Neural progenitor cell (in vitro differentiated cells): ENCODE measurements around the gene ATXN7L1. TPM values are rescaled to one million over a fixed set of nuclear protein-coding genes. Genes with fewer than 3 reads are reported as not detected.

ENCODE experiments used
- DNase-seq: peaks from one replicate; pipeline ENCODE4 v3.0.0-alpha.2; 2016; ENCODE audit warnings: low spot score
- H2AFZ ChIP-seq: fragments of 200-600 bp; sonication (generic); replicated peaks from 2 replicates; pipeline ENCODE4 v1.6.1; 2016; ENCODE audit warnings: antibody characterized with exemption
- H3F3A ChIP-seq: fragments of 200-600 bp; sonication (generic); 2 replicates; pipeline ENCODE4 v1.6.1; 2016; ENCODE audit warnings: antibody characterized with exemption, low read depth
- H3K27ac ChIP-seq: fragments of 200-600 bp; sonication (generic); 2 replicates; pipeline ENCODE4 v1.5.1; 2016; ENCODE audit warnings: mild to moderate bottlenecking
- H3K27me3 ChIP-seq: fragments of 200-600 bp; sonication (generic); 2 replicates; pipeline ENCODE4 v1.6.1; 2016; ENCODE audit warnings: mild to moderate bottlenecking, moderate library complexity
- H3K36me3 ChIP-seq: fragments of 200-600 bp; sonication (generic); 2 replicates; pipeline ENCODE4 v1.5.1; 2016
- H3K4me1 ChIP-seq: fragments of 200-600 bp; sonication (generic); 2 replicates; pipeline ENCODE4 v1.6.1; 2016; ENCODE audit warnings: mixed run types
- H3K4me2 ChIP-seq: fragments of 200-600 bp; sonication (generic); 2 replicates; pipeline ENCODE4 v1.6.1; 2016
- H3K4me3 ChIP-seq: fragments of 200-600 bp; sonication (generic); 2 replicates; pipeline ENCODE4 v1.5.1; 2016
- H3K79me2 ChIP-seq: fragments of 200-600 bp; sonication (generic); 2 replicates; pipeline ENCODE4 v1.6.1; 2016; ENCODE audit warnings: low read depth
- H3K9ac ChIP-seq: fragments of 200-600 bp; sonication (generic); 2 replicates; pipeline ENCODE4 v1.6.1; 2016
- H3K9me3 ChIP-seq: fragments of 200-600 bp; sonication (generic); 2 replicates; pipeline ENCODE4 v1.5.1; 2016; ENCODE audit warnings: low read depth
- H4K20me1 ChIP-seq: fragments of 200-600 bp; sonication (generic); 2 replicates; pipeline ENCODE4 v1.6.1; 2016; ENCODE audit warnings: low read depth
- H3K27ac Mint-ChIP-seq: 3 replicates; pipeline ENCODE4 v1.8.0; 2021; ENCODE audit warnings: mixed read lengths
- H3K27me3 Mint-ChIP-seq: 2 replicates; pipeline ENCODE4 v1.8.0; 2022; ENCODE audit warnings: low read depth, mild to moderate bottlenecking, inconsistent platforms, moderate library complexity, mixed read lengths; ENCODE audit not compliant: insufficient read depth
- H3K36me3 Mint-ChIP-seq: 3 replicates; pipeline ENCODE4 v1.8.0; 2021; ENCODE audit warnings: mixed read lengths
- H3K4me1 Mint-ChIP-seq: 3 replicates; pipeline ENCODE4 v1.8.0; 2021; ENCODE audit warnings: mixed read lengths
- H3K4me3 Mint-ChIP-seq: 3 replicates; pipeline ENCODE4 v1.8.0; 2021; ENCODE audit warnings: mild to moderate bottlenecking, moderate library complexity, mixed read lengths
- H3K9me3 Mint-ChIP-seq: 3 replicates; pipeline ENCODE4 v1.8.0; 2020; ENCODE audit warnings: mixed read lengths
- CTCF ChIP-seq: fragments of 200-600 bp; sonication (generic); IDR thresholded peaks from 2 replicates; pipeline ENCODE4 v1.5.1; 2017; ENCODE audit warnings: antibody characterized with exemption, mild to moderate bottlenecking
- EZH2 ChIP-seq: fragments of 200-600 bp; sonication (generic); IDR thresholded peaks from 2 replicates; pipeline ENCODE4 v1.6.1; 2017; ENCODE audit warnings: antibody characterized with exemption, mild to moderate bottlenecking, moderate library complexity
- EZH2phosphoT487 ChIP-seq: fragments of 200-600 bp; sonication (generic); IDR thresholded peaks from 2 replicates; pipeline ENCODE4 v1.6.1; 2017; ENCODE audit warnings: antibody characterized with exemption
- total RNA-seq: library from RNA; depleted of rRNA; stranded (reverse); fragments of >200 nt; gene quantifications from 2 replicates; pipeline ENCODE4 v1.2.3, GENCODE V29; 2015; ENCODE audit warnings: low replicate concordance

Gene ATXN7L1
- total RNA-seq, 1 donor from 2014 or later: 5.9 TPM

GRCh38 chr7:105617280-105618015, 259.0 kb downstream of the ATXN7L1 start:
- H3K27ac ChIP-seq: no peak overlapping the region
- Mint-ChIP-seq H3K4me3 (no peak overlapping the region), H3K27me3 (peaks cover 5% of the 10 kb centered on the region), H3K27ac (no peak overlapping the region), H3K9me3 (no peaks in the 10 kb centered on the region), H3K36me3 (peaks cover 15% of the 10 kb centered on the region), H3K4me1 (no peaks in the 10 kb centered on the region)
- H2AFZ ChIP-seq: no peak overlapping the region
- no peak overlapping the region for H3K4me3 ChIP-seq
- TF ChIP-seq EZH2phosphoT487 (no peak), EZH2 (no peak), CTCF (no peak)
- H3K27me3 ChIP-seq: no peaks in the 10 kb centered on the region
- H3K4me2 ChIP-seq: no peak overlapping the region
- no peaks in the 10 kb centered on the region for H3K9me3 ChIP-seq
- no peaks in the 10 kb centered on the region for H4K20me1 ChIP-seq
- no peaks in the 10 kb centered on the region for H3K79me2 ChIP-seq
- no peak for DNase-seq
- no peak overlapping the region for H3K9ac ChIP-seq
- no peaks in the 10 kb centered on the region for H3K36me3 ChIP-seq
- H3F3A ChIP-seq: no peaks in the 10 kb centered on the region
- no peaks in the 10 kb centered on the region for H3K4me1 ChIP-seq

GRCh38 chr7:105614341-105614840, 262.0 kb downstream of the ATXN7L1 start:
- H3K4me2 ChIP-seq: no peak overlapping the region

DNA sequence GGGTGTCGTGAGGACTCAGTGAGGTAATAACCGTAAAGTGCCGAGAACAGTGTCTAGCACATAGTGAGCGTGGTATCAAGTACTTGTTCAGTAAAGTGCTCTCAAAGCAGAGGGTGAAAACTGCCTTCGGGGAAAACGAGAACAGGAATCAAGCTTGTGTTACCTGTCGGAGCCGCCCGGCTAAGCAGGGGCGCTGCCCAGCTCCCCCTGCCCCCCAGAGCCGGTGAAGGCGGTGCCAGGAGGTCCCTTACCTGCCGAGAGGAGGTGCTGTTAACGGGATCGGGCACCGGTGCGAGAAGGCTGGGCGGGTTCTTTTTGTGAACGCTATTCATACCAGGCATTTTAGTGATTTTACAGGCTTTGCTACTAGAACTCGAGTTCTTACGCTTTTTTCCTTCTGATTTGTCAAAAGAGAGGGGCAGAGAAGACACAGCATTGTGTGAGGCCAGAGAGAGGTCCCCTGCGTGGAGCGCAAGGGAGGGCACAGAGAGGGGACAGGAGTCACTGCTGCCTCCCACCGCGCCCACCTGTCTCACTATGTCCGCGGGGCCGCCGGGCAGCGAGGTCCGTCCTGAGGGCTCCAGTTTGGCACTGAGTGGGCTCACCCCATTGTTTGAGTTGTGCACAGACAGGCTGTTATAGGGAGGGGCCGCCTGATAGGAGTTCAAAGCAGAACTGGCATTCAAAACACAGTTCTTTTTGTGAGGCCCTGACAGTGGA, 262.6 kb downstream of the ATXN7L1 start:
- Mint-ChIP-seq H3K27me3 (peaks cover 5% of the 10 kb centered on the region), H3K27ac (no peak overlapping the region), H3K4me1 (peaks cover 2% of the 10 kb centered on the region), H3K9me3 (no peaks in the 10 kb centered on the region), H3K4me3 (no peak overlapping the region), H3K36me3 (peaks cover 12% of the 10 kb centered on the region)
- H3K4me2 ChIP-seq: no peak overlapping the region
- no peak for DNase-seq
- H4K20me1 ChIP-seq: no peaks in the 10 kb centered on the region
- no peaks in the 10 kb centered on the region for H3K9me3 ChIP-seq
- no peaks in the 10 kb centered on the region for H3K36me3 ChIP-seq
- H3F3A ChIP-seq: no peaks in the 10 kb centered on the region
- no peak for TF ChIP-seq EZH2
- TF ChIP-seq CTCF: no peak
- no peak for TF ChIP-seq EZH2phosphoT487
- no peaks in the 10 kb centered on the region for H3K4me1 ChIP-seq
- H3K4me3 ChIP-seq: no peak overlapping the region
- H3K27me3 ChIP-seq: no peaks in the 10 kb centered on the region
- no peak overlapping the region for H2AFZ ChIP-seq
- H3K27ac ChIP-seq: no peak overlapping the region
- no peak overlapping the region for H3K9ac ChIP-seq
- H3K79me2 ChIP-seq: no peaks in the 10 kb centered on the region

More at GRCh38 chr7:105614341-105614840, 262.0 kb downstream of the ATXN7L1 start:
- H4K20me1 ChIP-seq: no peaks in the 10 kb centered on the region
- no peaks in the 10 kb centered on the region for H3K9me3 Mint-ChIP-seq
- TF ChIP-seq CTCF (no peak), EZH2 (no peak), EZH2phosphoT487 (no peak)
- H3K27ac ChIP-seq: no peak overlapping the region
- no peak overlapping the region for H2AFZ ChIP-seq
- H3K27ac Mint-ChIP-seq: peak overlapping the region; percentile 18
- no peak overlapping the region for H3K4me3 Mint-ChIP-seq
- H3K27me3 ChIP-seq: no peaks in the 10 kb centered on the region
- H3K36me3 ChIP-seq: no peaks in the 10 kb centered on the region
- DNase-seq: no peak
- H3K9me3 ChIP-seq: no peaks in the 10 kb centered on the region
- peaks cover 5% of the 10 kb centered on the region for H3K27me3 Mint-ChIP-seq
- no peaks in the 10 kb centered on the region for H3F3A ChIP-seq
- no peak overlapping the region for H3K4me3 ChIP-seq
- H3K4me1 ChIP-seq: no peaks in the 10 kb centered on the region
- H3K79me2 ChIP-seq: no peaks in the 10 kb centered on the region
- H3K9ac ChIP-seq: no peak overlapping the region
- no peaks in the 10 kb centered on the region for H3K4me1 Mint-ChIP-seq
- peaks cover 13% of the 10 kb centered on the region for H3K36me3 Mint-ChIP-seq
